ENCODE results near the gene AIG1.

GRCh38 chr6:143093290-143093689, 32.6 kb downstream of the AIG1 start:
- TF ChIP-seq CTCF (IDR thresholded peaks at IDR 0.05) = no peak
- no peak for TF ChIP-seq EZH2 (IDR thresholded peaks at IDR 0.05)
- TF ChIP-seq EZH2phosphoT487 (IDR thresholded peaks at IDR 0.05) = no peak
